ENCODE data around the gene UFD1. TPM values are rescaled to one million over a fixed set of nuclear protein-coding genes. Genes with fewer than 3 reads are reported as not detected.

The UFD1 gene
- total and polyA plus RNA-seq, 2 experiments from 2014 or later: 23.4 to 77.3 TPM

- no peaks in the 10 kb centered on the region for H3K27me3 ChIP-seq
- H3K36me3 ChIP-seq: no peaks in the 10 kb centered on the region
- peak overlapping the region; percentile 99 for H3K27ac ChIP-seq
- H3K4me3 ChIP-seq: no peak overlapping the region
- H3K4me1 ChIP-seq (ENCODE audit: low read depth): peaks cover 66% of the 10 kb centered on the region
- TF ChIP-seq CTCF (IDR thresholded peaks at IDR 0.05; ENCODE audit: low read depth, low read length): no peak
- peak; percentile 60 to 77 for DNase-seq (ENCODE audit: low read depth in 1 of 2, low spot score in 1 of 2)
- no peaks in the 10 kb centered on the region for H3K9me3 ChIP-seq (ENCODE audit: low read depth)
Observed at GRCh38 chr22:19407649-19408606, 71.1 kb downstream of the UFD1 start.

GRCh38 chr22:19406846-19407245 is 72.1 kb downstream of the UFD1 start:
- Histone ChIP-seq H3K27ac (peak overlapping the region; percentile 99), H3K4me1 (ENCODE audit: low read depth) (peaks cover 58% of the 10 kb centered on the region)

GRCh38 chr22:19406281-19406811 is 72.6 kb downstream of the UFD1 start:
- TF ChIP-seq CTCF (IDR thresholded peaks at IDR 0.05; ENCODE audit: low read depth, low read length): no peak
- Histone ChIP-seq H3K27ac (peak overlapping the region; percentile 99), H3K4me3 (no peak overlapping the region), H3K27me3 (no peaks in the 10 kb centered on the region), H3K4me1 (ENCODE audit: low read depth) (peaks cover 53% of the 10 kb centered on the region), H3K9me3 (ENCODE audit: low read depth) (no peaks in the 10 kb centered on the region), H3K36me3 (no peaks in the 10 kb centered on the region)
- DNase-seq (ENCODE audit: low read depth in 1 of 2, low spot score in 1 of 2): no peak

More at GRCh38 chr22:19406846-19407245, 72.1 kb downstream of the UFD1 start:
- no peaks in the 10 kb centered on the region for H3K27me3 ChIP-seq
- no peaks in the 10 kb centered on the region for H3K36me3 ChIP-seq
- peak in 1 of 2 donors; percentile 87 for DNase-seq (ENCODE audit: low read depth in 1 of 2, low spot score in 1 of 2)
- H3K4me3 ChIP-seq: no peak overlapping the region
- no peaks in the 10 kb centered on the region for H3K9me3 ChIP-seq (ENCODE audit: low read depth)
- no peak for TF ChIP-seq CTCF (IDR thresholded peaks at IDR 0.05; ENCODE audit: low read depth, low read length)

GRCh38 chr22:19405652-19406051 is 73.3 kb downstream of the UFD1 start:
- H3K4me3 ChIP-seq: no peak overlapping the region
- H3K4me1 ChIP-seq (ENCODE audit: low read depth): peaks cover 46% of the 10 kb centered on the region
- TF ChIP-seq CTCF (IDR thresholded peaks at IDR 0.05; ENCODE audit: low read depth, low read length): no peak
- H3K9me3 ChIP-seq (ENCODE audit: low read depth): no peaks in the 10 kb centered on the region
- H3K27me3 ChIP-seq: no peaks in the 10 kb centered on the region
- no peak for DNase-seq (ENCODE audit: low read depth in 1 of 2, low spot score in 1 of 2)
- no peaks in the 10 kb centered on the region for H3K36me3 ChIP-seq
- peak overlapping the region; percentile 99 for H3K27ac ChIP-seq

GRCh38 chr22:19405133-19405532 is 73.9 kb downstream of the UFD1 start:
- Histone ChIP-seq H3K36me3 (no peaks in the 10 kb centered on the region), H3K4me3 (no peak overlapping the region), H3K27ac (peak overlapping the region; percentile 99), H3K9me3 (ENCODE audit: low read depth) (no peaks in the 10 kb centered on the region), H3K4me1 (ENCODE audit: low read depth) (peaks cover 43% of the 10 kb centered on the region), H3K27me3 (no peaks in the 10 kb centered on the region)
- DNase-seq (ENCODE audit: low read depth in 1 of 2, low spot score in 1 of 2): no peak
- no peak for TF ChIP-seq CTCF (IDR thresholded peaks at IDR 0.05; ENCODE audit: low read depth, low read length)
